Amniotic epithelial cell (primary cell): ENCODE data around the gene AP4M1.

Experiments
- DNase-seq: peaks from one replicate; pipeline ENCODE4 v3.0.0-alpha.2; 2010; ENCODE audit warnings: low read depth

The AP4M1 gene

GRCh38 chr7:100132697-100133151 lies 31.3 kb downstream of the AP4M1 start:
- peak; percentile 62 for DNase-seq

GRCh38 chr7:100137851-100138760 lies 36.7 kb downstream of the AP4M1 start:
- no peak for DNase-seq

GRCh38 chr7:100141555-100141949 lies 40.1 kb downstream of the AP4M1 start:
- DNase-seq: no peak

GRCh38 chr7:100142461-100142860 lies 41.0 kb downstream of the AP4M1 start:
- no peak for DNase-seq

GRCh38 chr7:100146350-100146749 lies 44.9 kb downstream of the AP4M1 start:
- peak; percentile 97 for DNase-seq

- no peak for DNase-seq
These were observed 45.8 kb downstream of the AP4M1 start for GRCh38 chr7:100147278-100147677.

GRCh38 chr7:100148225-100148558 lies 46.7 kb downstream of the AP4M1 start:
- no peak for DNase-seq

- peak; percentile 98 for DNase-seq
These were observed 47.3 kb downstream of the AP4M1 start, which contains the start of gene LAMTOR4 for GRCh38 chr7:100148559-100149328. TSS of gene LAMTOR4 (plus strand) at chr7:100148918. CDS start at chr7:100148973, 55 bp downstream.

- DNase-seq: no peak
These were observed 51.0 kb downstream of the AP4M1 start for GRCh38 chr7:100152404-100152803.

GRCh38 chr7:100152937-100153666 lies 51.7 kb downstream of the AP4M1 start:
- DNase-seq: no peak

- DNase-seq: no peak
These were observed 52.5 kb downstream of the AP4M1 start for GRCh38 chr7:100153708-100154535.

GRCh38 chr7:100154651-100155491 lies 53.4 kb downstream of the AP4M1 start:
- no peak for DNase-seq

GRCh38 chr7:100155553-100156317 lies 54.3 kb downstream of the AP4M1 start:
- no peak for DNase-seq

- no peak for DNase-seq
These were observed 55.1 kb downstream of the AP4M1 start for GRCh38 chr7:100156331-100157068.

GRCh38 chr7:100157069-100157333 lies 55.6 kb downstream of the AP4M1 start:
- DNase-seq: no peak

GRCh38 chr7:100157334-100158228 lies 56.1 kb downstream of the AP4M1 start:
- DNase-seq: peak; percentile 92
